DND-41 (cell line): ENCODE measurements around the gene CFAP410.

Experiments used
- CTCF ChIP-seq: IDR thresholded peaks from 2 replicates; pipeline ENCODE4 v1.5.1; 2012; ENCODE audit warnings: borderline replicate concordance, low read length, moderate library complexity, mild to moderate bottlenecking; ENCODE audit not compliant: poor library complexity, severe bottlenecking; ENCODE audit errors: extremely low read depth
- EZH2 ChIP-seq: IDR thresholded peaks from 3 replicates; pipeline ENCODE4 v1.6.1; 2012; ENCODE audit warnings: borderline replicate concordance, low read depth, mild to moderate bottlenecking, moderate library complexity, low read length, inconsistent platforms; ENCODE audit not compliant: severe bottlenecking

GRCh38 chr21:44350773-44351481 lies 11.7 kb upstream of the CFAP410 start:
- no peak for TF ChIP-seq CTCF
- no peak for TF ChIP-seq EZH2
